Caco-2 (cell line): Measurements from ENCODE around the gene SLC6A7. TPM values are rescaled to one million over a fixed set of nuclear protein-coding genes. Genes with fewer than 3 reads are reported as not detected.

Experiments used
- BruUV-seq: library from RNA; stranded (reverse); fragments of 400-500 nt; replicated peaks from 2 replicates; lab custom pipeline; 2021; lab: Mats Ljungman, UMichigan
- CTCF ChIA-PET: fragments of 300-600 bp; sonication (Branson Sonifier 250); formaldehyde crosslinking; loops from one replicate; lab custom pipeline; 2022; ENCODE audit warnings: antibody characterized with exemption; lab: Charles Lee
- POLR2A ChIA-PET: fragments of 300-600 bp; sonication (Branson Sonifier 250); formaldehyde crosslinking; loops from one replicate; lab custom pipeline; 2022; ENCODE audit warnings: antibody characterized with exemption; lab: Charles Lee
- DNase-seq, 2 experiments: peaks; one replicate each; pipeline versions ENCODE4 v3.0.0 to v3.0.0-alpha.2; 2020 to 2022
- H3K27me3 ChIP-seq: replicated peaks from 2 replicates; pipeline ENCODE4 v1.6.0; 2011; ENCODE audit warnings: low read length; ENCODE audit not compliant: control insufficient read depth, insufficient read depth
- H3K36me3 ChIP-seq: 2 replicates; pipeline ENCODE4 v1.5.1; 2011; ENCODE audit warnings: low read length; ENCODE audit not compliant: control insufficient read depth, insufficient read depth
- H3K4me1 ChIP-seq: fragments of 250-450 bp; sonication (Bioruptor Pico); 2 replicates; pipeline ENCODE4 v1.5.1; 2020; ENCODE audit warnings: mild to moderate bottlenecking
- H3K4me3 ChIP-seq: 2 replicates; pipeline ENCODE4 v1.5.1; 2011; ENCODE audit warnings: low read depth, mild to moderate bottlenecking, control low read depth, low read length
- H3K9me3 ChIP-seq: fragments of 250-450 bp; sonication (Bioruptor Pico); 2 replicates; pipeline ENCODE4 v1.5.1; 2020; ENCODE audit warnings: mild to moderate bottlenecking, moderate library complexity
- H3K27ac Mint-ChIP-seq: one replicate; pipeline ENCODE4 v1.8.0; 2022; ENCODE audit warnings: mixed read lengths; ENCODE audit not compliant: unreplicated experiment
- H3K27me3 Mint-ChIP-seq: one replicate; pipeline ENCODE4 v1.8.0; 2022; ENCODE audit warnings: mixed read lengths; ENCODE audit not compliant: insufficient read depth, unreplicated experiment
- H3K36me3 Mint-ChIP-seq: one replicate; pipeline ENCODE4 v1.8.0; 2022; ENCODE audit warnings: mild to moderate bottlenecking, mixed read lengths; ENCODE audit not compliant: insufficient read depth, unreplicated experiment
- H3K4me1 Mint-ChIP-seq: one replicate; pipeline ENCODE4 v1.8.0; 2022; ENCODE audit warnings: low read depth, mixed read lengths; ENCODE audit not compliant: unreplicated experiment
- H3K4me3 Mint-ChIP-seq: one replicate; pipeline ENCODE4 v1.8.0; 2022; ENCODE audit warnings: mild to moderate bottlenecking, moderate library complexity, mixed read lengths; ENCODE audit not compliant: unreplicated experiment
- H3K9me3 Mint-ChIP-seq: one replicate; pipeline ENCODE4 v1.8.0; 2022; ENCODE audit warnings: mixed read lengths; ENCODE audit not compliant: unreplicated experiment
- CTCF ChIP-seq, 2 experiments: fragments of 200-600 bp in 1 of 2; IDR thresholded peaks; 1 replicate in 1 of 2; 2 replicates in 1 of 2; pipeline versions ENCODE4 v1.5.1 to v1.8.0; 2011 to 2022; ENCODE audit warnings: antibody characterized with exemption in 1 of 2, control low read depth in 1 of 2, inconsistent platforms in 1 of 2, low read depth in 1 of 2, low read length in 1 of 2, mild to moderate bottlenecking in 1 of 2, moderate library complexity in 1 of 2; ENCODE audit not compliant: insufficient read depth in 1 of 2, severe bottlenecking in 1 of 2, unreplicated experiment in 1 of 2
- intact Hi-C: fragments of 100-400 bp; cut with micrococcal nuclease; formaldehyde crosslinking; loops from one replicate; pipeline ENCODE4 v1.10.0; 2022; ENCODE audit not compliant: unreplicated experiment
- total RNA-seq: library from RNA; stranded (reverse); gene quantifications from 2 replicates; pipeline ENCODE4 v1.2.3, GENCODE V29; 2022

SLC6A7 gene
- total RNA-seq, 1 experiment from 2014 or later: not detected

GRCh38 chr5:150167512-150167850 lies 22.4 kb upstream of the SLC6A7 start:
- H3K4me1 ChIP-seq: peaks cover 30% of the 10 kb centered on the region
- ChIA-PET POLR2A (no interaction called here), CTCF (no interaction called here)
- no peaks in the 10 kb centered on the region for H3K9me3 ChIP-seq
- no peaks in the 10 kb centered on the region for H3K36me3 ChIP-seq
- intact Hi-C loops: no loop called here
- Mint-ChIP-seq H3K27ac (no peak overlapping the region), H3K36me3 (peaks cover 6% of the 10 kb centered on the region), H3K4me3 (peak overlapping the region; percentile 59), H3K4me1 (peaks cover 29% of the 10 kb centered on the region), H3K27me3 (no peaks in the 10 kb centered on the region), H3K9me3 (no peaks in the 10 kb centered on the region)
- DNase-seq: no peak
- H3K4me3 ChIP-seq: no peak overlapping the region
- H3K27me3 ChIP-seq: no peaks in the 10 kb centered on the region
- no TSS peak for BruUV-seq
- TF ChIP-seq CTCF (IDR thresholded peaks at IDR 0.05; ENCODE audit: insufficient read depth in 1 of 2, low read depth in 1 of 2, low read length in 1 of 2, severe bottlenecking in 1 of 2, unreplicated experiment in 1 of 2): no peak

- no peak for TF ChIP-seq CTCF (IDR thresholded peaks at IDR 0.05; ENCODE audit: insufficient read depth in 1 of 2, low read depth in 1 of 2, low read length in 1 of 2, severe bottlenecking in 1 of 2, unreplicated experiment in 1 of 2)
- Mint-ChIP-seq H3K4me3 (peak overlapping the region; percentile 59), H3K4me1 (peaks cover 28% of the 10 kb centered on the region), H3K36me3 (peaks cover 5% of the 10 kb centered on the region), H3K9me3 (no peaks in the 10 kb centered on the region), H3K27me3 (no peaks in the 10 kb centered on the region), H3K27ac (no peak overlapping the region)
- intact Hi-C loops: no loop called here
- Histone ChIP-seq H3K36me3 (no peaks in the 10 kb centered on the region), H3K27me3 (no peaks in the 10 kb centered on the region), H3K4me1 (peaks cover 25% of the 10 kb centered on the region), H3K4me3 (no peak overlapping the region), H3K9me3 (no peaks in the 10 kb centered on the region)
- ChIA-PET POLR2A (no interaction called here), CTCF (no interaction called here)
- DNase-seq: no peak
- BruUV-seq: no TSS peak
Observed at GRCh38 chr5:150167908-150168307, 22.0 kb upstream of the SLC6A7 start.

GRCh38 chr5:150168864-150169263 lies 21.0 kb upstream of the SLC6A7 start:
- DNase-seq: no peak
- Histone ChIP-seq H3K4me1 (peaks cover 21% of the 10 kb centered on the region), H3K27me3 (no peaks in the 10 kb centered on the region), H3K4me3 (no peak overlapping the region), H3K9me3 (no peaks in the 10 kb centered on the region), H3K36me3 (no peaks in the 10 kb centered on the region; the same call in 1 of the 2 replicates)
- Mint-ChIP-seq H3K9me3 (no peaks in the 10 kb centered on the region), H3K4me3 (no peak overlapping the region), H3K27ac (no peak overlapping the region), H3K27me3 (no peaks in the 10 kb centered on the region), H3K36me3 (peaks cover 6% of the 10 kb centered on the region), H3K4me1 (peaks cover 30% of the 10 kb centered on the region)
- ChIA-PET CTCF (no interaction called here), POLR2A (no interaction called here)
- intact Hi-C loops: no loop called here
- BruUV-seq: no TSS peak
- no peak for TF ChIP-seq CTCF (IDR thresholded peaks at IDR 0.05; ENCODE audit: insufficient read depth in 1 of 2, low read depth in 1 of 2, low read length in 1 of 2, severe bottlenecking in 1 of 2, unreplicated experiment in 1 of 2)
